Activated CD4-positive, alpha-beta T cell treated with anti-CD3 and anti-CD28 coated beads, Interleukin-2, amount 50 U/mL, for 24 hours (primary cell): ENCODE results near the gene MRPL18.
"Not testable (repeated sequence)": the region's sequence is repeated elsewhere in the genome, so short reads cannot be mapped to it uniquely, and the experiment has no call there.

Experiments
- DNase-seq, 2 donors: peaks; one replicate each; pipeline ENCODE4 v3.0.0-alpha.2; 2020; ENCODE audit warnings: low read depth in 1 of 2, low spot score in 1 of 2

MRPL18 gene

DNA sequence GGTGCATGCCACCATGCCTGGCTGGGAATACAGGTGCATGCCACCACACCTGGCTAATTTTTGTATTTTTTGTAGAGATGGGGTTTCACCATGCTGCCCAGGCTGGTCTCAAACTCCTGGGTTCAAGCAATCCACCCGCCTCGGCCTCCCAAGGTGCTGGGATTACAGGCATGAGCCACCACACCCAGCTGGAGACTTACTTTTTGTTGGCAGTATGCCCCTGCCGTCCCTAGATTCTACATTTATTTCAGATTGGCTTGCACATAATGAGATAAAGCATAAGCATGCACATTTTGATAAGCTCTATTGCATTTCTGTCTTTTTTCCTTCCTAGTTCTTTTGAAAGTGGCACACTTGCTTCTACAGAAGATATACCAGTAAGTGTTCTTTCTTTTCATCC lies 26.5 kb downstream of the MRPL18 start:
- not testable (repeated sequence) for DNase-seq

DNA sequence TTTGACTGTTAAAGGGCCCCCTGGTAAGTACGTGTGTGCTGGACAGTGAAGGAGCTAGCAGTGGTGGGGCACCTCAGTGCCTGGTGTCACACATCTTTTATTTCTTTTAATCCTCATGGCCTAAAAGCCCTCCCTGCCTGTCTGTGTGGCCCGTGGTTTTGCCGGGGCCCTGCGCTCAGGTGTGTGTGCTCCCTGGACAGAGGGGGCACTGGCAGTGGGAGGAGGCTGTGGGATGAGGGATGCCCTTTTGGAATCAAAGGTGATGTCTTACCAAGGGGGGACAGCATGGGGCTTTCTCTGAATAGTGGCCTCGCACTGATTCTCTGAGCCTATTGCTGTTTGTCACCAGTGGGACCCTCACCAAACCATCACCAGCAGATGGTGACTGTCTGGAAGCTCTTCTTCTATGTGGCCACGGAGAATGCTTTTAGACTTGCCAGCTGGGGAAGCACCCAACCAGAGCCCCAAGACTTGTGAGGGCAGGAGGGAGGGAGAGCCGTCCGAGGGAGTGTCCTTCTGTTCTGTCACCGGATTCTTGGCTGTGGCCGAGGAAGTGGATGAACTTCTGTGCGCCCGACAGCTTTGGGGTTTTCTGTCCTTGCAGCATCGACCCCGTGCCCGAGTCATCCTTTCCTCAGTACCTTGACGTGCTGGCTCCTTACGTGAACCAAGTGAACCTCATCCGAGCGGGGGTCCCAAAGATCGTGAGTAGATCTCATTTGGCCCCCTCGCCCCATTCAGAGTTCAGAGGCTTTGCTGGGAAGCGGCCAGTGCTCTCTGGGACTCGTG lies 27.9 kb downstream of the MRPL18 start:
- DNase-seq = no peak

DNA sequence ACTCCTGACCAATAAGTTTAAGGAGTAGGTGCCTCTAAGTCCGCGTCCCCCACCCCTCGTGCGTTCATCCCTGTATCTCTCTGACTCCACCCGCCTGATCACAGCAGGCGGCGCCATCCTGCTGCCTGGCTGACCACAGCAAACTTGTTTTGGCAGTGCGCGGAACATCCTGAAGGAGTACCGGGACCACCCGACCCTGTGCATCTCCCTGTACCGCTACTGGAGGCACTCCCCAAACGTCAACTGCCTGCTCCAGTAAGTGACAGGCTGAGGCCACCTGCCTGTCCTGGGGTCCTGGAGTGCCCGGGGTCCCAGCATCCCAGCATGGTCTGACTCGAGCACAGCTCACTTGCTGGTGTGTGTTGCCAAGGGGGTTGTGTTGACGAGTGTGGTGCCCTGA lies 28.8 kb downstream of the MRPL18 start:
- DNase-seq = no peak

DNA sequence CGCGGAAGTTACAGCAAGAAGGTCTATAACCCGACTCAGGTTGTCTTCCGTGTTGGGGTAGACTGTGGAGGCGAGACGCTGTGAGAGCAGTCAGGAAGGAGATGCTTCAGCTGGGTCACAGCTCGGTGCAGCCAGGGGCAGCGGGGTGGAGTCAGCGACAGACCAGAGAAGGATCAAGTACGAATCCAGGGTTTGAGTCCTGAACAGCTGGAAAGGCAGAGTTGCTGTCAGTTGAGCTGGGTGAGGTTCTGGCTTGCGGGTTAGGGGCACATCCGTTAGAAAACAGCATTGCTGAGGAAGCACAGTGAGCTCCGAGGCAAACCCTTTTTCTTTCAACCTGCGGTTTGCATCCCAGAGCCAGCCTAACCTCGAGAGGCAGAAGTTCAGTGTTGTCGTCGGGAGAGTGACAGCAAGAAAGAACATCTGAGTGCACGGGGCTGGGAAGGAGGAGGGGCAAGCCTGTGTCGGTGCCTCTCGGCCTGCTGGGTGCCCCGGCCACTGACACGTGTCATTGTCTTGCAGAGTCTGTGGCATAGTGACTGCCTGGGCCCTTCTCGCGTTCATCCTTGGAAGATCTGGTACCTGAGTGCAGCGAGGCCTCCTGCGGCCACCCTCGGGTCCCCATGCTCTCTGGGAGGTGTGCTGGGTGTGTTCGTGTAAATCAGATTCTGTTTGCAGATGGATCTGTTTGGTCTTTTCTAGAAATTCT lies 29.8 kb downstream of the MRPL18 start:
- DNase-seq = peak in 1 of 2 donors; percentile 9

DNA sequence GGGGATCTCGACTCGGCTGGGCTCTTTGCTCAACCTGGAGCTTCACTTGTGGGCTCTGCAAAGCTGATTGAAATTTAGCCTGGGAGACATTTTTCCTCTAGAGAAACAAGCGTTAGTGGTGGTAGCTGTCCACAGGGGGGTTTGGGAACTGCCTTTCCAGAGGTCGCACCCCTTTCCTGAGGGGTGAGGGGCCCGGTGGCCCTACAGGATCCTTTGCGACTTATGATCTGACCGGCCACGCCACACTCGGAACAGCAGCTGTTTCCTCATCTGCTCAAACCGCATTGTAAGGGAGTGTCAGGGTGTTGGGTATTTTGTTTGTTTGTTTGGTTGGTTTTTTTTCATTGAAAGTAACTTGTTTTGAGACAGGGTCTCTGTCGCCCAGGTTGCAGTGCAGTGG lies 30.9 kb downstream of the MRPL18 start:
- DNase-seq = no peak

DNA sequence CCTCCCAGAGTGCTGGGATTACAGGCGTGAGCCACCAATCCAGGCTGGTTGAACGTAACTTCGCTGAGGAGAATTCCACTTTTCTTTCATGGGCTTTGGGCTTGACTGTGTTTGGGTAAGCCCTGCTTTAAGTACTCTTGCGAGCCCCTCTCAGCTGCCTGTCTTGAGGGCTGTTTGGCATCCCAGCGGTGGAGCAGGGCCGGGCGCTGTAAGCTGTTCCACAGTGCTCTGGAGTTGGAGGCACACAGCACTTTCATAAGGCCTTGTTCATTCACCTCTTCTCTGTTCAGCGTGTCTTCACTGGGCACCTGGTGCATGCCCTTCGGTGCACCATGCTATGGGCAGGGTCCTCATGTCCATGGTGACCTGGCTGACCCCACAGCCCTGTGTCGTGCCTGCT lies 31.5 kb downstream of the MRPL18 start:
- DNase-seq = no peak

DNA sequence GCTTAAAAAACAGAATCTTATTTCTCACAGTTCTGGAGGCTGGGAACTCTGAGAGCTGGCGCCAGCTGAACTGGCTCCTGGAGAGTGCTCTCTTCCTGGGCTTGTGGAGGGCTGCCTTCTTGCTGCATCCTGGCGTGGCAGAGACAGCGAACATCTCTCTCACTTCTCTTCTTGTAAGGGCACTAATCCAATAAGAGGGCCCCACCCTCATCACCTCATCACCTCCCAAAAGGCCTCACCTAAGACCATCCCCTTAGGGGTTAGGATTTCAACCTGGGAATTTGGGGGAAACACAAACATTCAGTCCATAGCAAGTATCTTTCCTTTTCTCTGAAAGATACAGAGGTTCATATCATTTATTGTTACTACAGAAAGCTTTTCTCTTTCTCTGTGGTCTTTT lies 33.7 kb downstream of the MRPL18 start:
- no peak for DNase-seq

DNA sequence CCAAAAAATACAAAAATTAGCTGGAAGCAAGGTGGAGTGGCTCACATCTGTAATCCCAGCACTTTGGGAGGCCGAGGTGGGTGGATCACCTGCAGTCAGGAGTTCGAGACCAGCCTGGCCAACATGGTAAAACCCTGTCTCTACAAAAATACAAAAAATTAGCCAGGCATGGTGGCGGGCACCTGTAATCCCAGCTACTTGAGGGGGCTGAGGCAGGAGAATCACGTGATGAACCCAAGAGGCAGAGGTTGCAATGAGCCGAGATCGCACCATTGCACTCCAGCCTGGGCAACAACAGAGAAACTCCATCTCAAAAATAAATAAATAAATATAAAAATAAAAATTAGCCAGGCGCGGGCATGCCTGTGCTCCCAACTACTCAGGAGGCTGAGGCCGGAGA lies 34.4 kb downstream of the MRPL18 start:
- not testable (repeated sequence) for DNase-seq

DNA sequence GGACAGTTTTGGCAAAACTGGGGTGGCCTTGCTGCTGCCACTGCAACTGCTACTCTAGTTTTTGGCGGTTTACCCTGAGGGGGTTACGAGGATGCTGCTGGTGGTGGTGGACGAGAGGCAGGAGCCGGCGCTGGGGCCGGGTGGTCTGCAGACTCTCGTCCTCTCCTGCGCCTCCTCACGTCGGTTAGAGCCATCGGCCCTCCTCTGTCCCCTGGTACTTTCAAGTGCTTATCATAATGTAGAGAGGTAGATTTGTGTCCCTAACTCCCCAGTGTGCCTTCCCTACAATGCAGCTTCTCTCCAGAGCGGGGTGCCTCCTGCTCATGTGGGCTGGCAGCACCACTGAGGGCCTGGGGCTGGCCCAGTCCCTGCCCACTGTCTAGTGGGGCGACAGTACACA lies 35.7 kb downstream of the MRPL18 start:
- no peak for DNase-seq

DNA sequence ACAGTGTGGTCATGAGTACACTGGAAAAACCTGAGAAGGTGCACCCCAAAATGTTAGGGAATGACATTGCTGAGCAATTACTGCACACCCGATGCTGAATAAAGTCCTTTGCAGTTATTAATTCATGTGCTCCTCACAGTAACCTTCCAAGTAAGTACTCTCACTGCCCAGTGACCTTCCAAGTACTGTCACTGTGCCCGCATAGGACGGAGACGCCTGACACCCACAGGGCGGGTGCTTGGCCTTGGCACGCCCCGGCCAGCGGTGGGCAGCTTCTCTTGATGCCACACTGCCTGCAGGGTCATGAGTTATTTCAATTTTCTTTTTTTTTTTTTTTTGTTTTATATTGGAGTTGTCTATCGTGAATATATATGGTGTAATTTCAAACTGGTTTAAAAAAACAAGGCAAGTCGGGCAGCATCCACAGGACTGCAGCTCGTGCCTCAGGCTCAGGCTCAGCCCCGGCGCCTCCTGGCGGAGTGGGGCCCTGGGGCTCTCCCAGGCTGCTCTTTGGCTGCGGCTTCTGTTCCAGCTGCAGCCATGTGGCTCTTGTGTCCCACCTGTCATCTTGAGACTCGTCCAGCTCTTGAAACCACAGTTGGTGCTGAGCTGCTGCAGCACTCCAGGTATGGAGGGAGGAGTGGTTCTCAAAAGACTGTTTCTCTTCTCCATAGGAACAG lies 36.8 kb downstream of the MRPL18 start:
- DNase-seq = no peak

DNA sequence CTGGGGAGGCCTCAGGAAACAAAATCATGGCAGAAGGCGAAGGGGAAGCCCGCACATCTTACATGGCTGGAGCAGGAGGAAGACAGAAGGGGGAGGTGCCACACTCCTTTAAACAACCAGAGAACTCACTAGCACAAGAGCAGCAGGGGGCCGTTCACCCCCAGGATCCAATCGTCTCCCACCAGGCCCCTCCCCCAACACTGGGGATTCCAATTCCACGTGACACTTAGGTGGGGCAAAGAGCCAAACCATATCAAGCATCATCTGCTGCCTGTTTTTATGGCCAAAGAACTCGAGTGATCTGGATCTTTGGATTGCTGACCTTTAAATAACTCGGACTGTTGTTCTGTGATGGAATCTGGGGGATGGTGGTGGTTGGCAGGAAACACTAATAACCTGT lies 37.8 kb downstream of the MRPL18 start:
- no peak for DNase-seq

DNA sequence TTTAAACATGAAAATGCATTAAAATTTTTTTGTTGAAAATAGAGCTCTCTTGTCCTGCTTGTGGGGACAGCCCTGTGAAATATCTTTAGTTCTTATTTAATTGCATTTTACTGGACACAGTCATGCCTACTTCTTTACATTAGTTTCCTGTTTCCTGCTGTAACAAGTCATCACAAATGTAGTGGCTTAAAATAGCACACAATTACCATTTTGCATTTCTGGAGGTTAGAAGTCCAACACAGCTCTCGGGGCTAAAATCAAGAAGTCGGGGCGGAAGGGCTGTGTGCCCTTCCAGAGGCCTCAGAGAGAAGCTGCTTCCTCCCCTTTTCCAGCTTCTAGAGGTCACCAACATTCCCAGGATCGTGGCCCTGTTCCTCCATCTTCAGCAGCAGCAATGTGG lies 39.3 kb downstream of the MRPL18 start:
- DNase-seq = no peak

DNA sequence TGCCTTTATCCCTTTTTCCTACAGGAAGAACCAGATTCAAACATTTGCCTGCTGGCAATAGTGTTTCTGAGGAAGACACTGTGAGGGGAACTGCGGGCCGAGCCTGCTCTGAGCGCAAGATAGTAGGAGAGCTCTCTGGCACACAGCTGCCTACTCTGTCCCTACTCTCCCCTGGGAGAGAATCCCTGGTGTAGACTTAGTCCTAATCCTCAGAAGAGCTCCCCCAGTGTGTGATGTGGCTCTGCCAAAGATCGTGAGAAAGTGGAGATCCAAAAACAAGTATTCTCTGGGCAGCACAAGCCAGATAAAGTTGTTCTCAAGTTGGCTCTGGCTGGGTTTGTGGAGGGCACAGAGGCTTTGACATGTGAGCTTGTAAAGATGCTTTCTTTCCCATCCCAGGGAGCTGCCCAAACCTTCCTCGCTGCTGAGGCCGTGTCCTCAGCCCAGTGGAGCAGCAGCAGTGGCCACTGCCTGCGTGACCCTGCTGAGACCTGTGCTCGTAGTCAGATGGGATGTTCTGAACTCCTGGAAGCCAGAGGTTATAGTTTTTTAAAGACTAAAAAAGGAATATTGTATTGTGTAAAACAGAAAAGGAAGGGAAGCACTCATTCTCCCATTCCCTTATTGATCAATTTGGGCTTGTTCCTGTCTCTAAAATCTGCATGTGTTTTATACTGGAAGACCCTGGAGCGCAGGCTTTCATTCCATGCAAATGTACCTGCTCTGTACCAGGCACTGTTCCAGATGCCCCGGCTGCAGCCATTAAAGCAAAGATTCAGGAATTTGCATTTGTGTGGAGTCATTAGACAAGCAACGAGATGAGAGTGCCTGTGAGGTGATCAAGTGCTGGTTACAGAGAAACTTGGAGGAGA lies 40.5 kb downstream of the MRPL18 start:
- no peak for DNase-seq

DNA sequence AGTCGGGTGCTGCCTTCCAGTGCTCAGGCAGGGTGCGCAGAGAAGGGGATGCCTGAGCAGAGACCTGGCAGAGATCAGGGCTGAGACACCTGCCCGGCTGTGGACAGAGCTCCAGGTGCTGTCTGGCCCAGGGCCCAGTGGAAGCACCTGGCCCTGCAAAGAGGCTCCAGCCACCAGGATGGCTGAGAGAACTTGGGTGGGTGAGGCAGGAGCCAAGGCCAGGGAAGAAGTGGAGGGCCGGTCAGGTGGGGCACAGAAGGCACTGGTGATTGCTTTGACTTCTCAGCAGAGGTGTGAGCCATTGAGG lies 41.1 kb downstream of the MRPL18 start:
- DNase-seq = no peak

DNA sequence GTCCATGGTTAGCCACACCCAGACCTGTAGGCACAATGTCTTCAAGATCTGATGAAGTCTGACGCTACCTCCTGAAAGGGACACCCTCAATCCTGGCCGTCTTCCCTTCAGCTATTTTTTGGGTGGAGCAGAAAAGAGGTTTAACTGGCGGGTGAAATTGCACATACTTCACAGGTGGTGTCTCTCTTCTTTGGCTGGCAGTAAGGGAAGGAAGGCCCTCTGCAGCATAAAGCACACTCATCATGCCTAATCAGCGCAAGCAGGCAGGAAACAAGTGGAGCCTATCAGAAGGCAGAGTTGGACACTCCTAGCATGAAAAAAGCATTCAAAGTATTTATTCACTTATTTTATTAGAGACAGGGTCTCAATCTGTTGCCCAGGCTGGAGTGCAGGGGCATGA lies 42.7 kb downstream of the MRPL18 start:
- no peak for DNase-seq

DNA sequence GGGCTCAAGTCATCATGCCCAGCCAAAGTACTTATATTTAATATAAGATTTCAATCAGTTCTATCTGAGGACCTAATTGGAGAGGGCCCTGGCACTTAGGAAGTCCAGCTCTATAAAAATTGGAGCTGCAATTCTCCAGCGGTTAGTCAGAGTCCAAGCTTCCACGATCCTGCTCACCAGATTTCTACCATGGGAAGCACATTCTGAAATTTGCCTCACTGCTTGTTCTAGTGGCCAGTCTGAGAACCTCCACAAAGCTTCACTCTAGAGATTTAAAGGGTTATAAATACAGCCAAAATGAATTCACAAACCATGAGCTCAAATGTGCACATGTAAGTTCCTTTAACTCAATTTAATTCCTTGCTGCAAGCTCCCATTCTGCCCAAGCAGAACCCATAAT lies 43.3 kb downstream of the MRPL18 start:
- no peak for DNase-seq

DNA sequence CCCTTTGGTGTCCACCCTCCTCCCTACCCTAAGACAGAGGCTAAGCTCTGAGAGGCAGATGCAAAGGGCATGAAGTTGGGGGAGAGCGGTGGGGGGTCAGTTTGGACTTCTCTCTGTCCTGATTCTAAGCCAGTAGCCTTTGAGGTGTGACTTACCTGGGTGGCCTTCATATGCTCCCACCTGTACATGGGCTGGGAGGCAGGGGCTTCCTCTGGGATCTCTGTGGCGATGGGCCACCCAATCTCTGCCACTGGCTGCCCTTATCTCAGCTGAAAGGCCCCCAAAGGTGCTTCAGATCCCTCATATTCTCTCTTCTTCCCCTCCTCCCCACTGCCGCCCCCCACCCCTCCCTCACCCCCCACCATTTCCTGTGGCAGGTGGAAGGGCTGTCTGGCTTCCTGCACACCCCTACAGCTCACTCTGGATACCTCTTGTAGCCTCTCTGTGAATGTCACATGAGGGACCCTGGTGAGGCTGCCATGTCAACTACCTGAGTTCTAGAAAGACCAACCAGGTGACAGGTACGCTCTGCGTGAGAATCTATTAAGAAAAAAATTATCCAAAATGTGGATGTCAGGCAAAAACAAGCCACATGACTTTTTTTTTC lies 43.8 kb downstream of the MRPL18 start:
- no peak for DNase-seq

DNA sequence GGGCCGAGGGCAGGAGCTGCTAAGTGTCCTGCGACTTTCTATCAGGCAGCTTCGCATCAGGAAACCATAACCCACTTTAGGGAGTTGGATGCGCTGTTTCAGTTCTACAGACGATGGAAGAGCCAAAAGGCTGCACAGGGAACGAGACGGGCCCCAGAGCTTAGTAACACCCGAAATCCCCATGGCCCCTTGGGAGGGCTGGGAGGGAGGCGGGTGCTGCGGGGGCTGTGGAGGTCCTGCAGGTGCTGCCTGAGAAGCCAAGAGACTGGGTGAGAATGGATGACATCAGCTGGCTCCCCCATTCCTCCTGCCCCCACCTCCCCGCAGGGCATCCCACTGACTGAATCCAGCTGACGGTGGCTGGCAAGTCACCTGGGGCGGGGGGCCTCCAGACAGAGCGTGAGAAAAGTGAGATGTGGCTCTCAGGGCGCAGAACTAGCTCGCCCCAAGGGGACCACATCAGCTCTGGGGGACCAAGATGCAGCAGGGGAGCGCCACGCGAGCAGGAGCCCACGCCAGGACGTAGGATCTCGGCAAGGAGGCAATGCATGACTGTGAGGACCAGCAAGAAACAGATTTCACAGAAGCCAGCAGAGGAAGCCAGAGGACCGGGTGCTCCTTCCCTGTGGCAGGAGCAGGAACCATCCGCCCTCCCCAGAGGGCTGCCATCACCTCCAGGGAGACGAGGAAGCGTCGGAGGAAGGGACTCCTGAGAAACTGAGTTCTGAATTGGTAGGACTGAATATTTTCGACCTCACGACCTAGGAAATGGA lies 46.6 kb downstream of the MRPL18 start:
- DNase-seq = no peak

DNA sequence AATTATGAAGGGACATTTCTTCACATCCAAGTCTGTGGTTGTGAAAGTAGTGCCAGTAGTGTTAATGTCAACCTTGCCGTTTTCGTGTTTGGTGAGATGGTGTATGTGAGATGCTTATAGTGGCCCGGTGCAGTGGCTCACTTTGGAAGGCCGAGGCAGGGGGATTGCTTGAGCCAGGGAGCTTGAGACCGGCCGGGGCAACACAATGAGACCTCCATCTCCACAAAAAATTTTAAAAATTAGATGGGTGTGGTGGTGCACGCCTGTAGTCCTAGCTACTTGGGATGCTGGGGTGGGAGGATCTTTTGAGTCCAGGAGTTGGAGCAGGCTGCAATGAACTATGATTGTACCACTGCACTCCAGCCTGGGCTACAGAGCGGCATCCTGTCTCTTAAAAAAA lies 47.2 kb downstream of the MRPL18 start:
- no peak for DNase-seq

DNA sequence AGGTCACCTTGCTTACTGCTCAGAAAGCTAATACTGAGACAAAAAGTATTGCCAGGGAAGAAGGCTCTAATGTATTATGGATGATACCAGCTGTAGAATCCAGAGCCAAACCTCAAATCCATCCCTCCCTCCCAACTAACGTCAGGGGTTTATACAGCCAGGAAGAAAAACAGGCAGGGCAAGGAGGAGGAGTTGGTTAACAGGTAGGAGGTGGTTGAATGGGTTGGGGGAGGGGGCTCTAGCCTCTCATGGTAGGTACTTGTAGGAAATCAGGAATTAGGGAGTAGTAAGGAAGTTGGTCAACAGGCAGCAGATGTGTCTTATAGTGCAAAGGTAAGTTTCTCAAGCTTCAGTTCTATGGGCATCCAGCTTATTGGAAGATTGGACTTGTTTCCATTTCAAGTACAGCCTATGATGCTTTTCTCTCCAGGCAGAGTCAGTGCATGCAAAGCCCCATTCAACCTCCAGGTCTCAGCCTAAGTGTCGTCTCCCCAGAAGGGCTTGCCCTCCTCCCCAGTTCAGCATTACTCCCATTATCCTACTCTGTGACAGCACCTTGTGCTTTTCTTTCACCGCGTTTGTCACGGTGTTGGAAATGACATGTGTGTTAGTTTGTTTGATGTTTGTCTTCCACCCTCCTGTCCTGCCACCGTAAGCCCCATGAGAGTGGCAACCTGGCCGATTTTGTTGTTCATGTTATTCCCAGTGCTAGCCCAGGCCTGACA lies 47.9 kb downstream of the MRPL18 start:
- no peak for DNase-seq
